ENCODE results near the gene CACNB4.
A peak's percentile ranks its signal among the peaks of the same experiment; 100 is the strongest.
"Not testable (repeated sequence)": the region's sequence is repeated elsewhere in the genome, so short reads cannot be mapped to it uniquely, and the experiment has no call there.

Gene CACNB4

DNA sequence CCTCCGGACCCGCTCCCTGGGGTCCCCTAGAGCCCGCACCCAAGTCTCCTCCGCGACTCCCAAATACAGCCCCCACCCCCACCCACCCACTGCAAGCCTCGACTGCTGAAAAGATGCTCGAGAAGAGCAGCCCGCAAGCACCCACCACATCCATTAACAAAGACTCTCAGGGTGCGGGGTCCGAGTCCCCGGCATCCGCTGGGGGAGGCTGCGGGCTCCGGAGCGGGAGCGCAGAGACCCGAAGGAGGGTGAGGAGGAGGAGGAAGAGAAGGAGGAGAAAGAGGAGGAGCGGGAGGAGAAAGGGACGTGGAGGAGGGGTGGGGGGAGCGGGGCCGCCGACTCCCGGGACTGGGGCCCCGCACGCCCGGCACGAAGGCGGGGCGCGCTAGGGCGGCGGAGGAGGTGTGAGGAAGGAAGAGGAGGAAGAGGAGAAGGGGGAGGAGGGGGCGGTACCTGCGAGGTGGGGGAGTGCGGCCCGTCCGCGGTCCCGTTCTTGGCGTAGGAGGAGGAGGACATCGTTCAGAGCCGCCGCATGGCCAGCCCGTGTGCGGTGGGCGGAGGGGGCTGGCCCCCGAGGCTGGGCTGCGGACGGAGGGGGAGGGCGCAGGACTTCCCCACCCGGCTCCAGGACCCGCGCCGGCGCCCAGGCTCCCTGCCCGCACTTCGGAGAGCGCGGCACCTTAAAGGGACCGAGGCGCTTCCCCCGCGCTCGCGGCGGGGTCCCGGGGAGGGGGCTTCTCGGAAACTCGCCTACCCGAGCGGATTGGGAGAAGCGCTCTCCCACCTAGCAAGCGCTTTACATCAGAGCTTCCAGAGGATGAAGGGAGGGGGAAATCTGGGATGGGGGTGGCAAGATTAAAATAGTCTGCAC is at the start of gene CACNB4:
Gene CACNB4 (minus strand): TSS at position 549 of the 871 bp plus-strand sequence.
- peak in 1 of 2 experiments; percentile 38 for DNase-seq

- no peak for DNase-seq
Observed at GRCh38 chr2:152134488-152135280, 35.8 kb upstream of the CACNB4 start.

GRCh38 chr2:152132306-152132705 is 33.5 kb upstream of the CACNB4 start:
- DNase-seq = no peak

DNA sequence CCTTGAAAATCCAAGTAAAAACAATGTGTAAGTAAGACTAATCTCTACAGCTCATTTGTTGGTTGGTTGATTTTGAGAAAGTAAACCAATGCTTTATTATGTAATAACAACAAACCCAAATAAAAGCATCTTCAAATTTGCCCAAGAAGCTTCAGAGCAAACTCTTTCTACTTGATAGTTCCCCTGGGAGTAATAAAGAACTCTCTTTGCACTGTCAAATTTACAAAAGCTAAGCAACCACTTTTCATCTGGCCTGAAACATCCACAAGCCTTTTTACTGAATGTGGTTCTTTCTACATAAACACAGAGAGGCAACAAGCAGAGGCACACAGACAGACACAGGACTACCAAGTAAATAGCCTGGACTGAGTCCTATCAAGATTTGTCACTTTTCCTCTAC is 28.8 kb upstream of the CACNB4 start:
- DNase-seq = no peak

DNA sequence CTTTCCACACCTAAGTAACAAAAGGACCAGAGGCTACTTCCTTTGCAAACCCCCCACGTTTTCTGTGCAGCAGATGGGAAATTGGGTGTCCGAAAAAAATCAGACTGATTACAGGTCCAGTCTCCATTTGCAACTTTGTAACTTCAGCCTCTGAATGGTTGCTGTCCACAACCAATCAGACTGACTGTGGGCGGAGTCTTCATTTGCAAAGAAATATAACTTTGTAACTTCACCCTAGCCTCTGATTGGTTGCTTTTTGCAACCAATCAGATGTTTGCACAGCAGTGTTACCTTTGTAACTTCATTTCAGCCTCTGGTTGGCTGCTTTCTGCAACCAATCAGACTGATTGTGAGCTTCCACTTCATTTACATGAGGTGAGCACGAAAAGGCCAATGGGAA is 27.8 kb upstream of the CACNB4 start:
- DNase-seq = no peak

- DNase-seq = no peak
Observed at GRCh38 chr2:152122161-152122560, 23.3 kb upstream of the CACNB4 start.

GRCh38 chr2:152120430-152120829 is 21.6 kb upstream of the CACNB4 start:
- DNase-seq = no peak

DNA sequence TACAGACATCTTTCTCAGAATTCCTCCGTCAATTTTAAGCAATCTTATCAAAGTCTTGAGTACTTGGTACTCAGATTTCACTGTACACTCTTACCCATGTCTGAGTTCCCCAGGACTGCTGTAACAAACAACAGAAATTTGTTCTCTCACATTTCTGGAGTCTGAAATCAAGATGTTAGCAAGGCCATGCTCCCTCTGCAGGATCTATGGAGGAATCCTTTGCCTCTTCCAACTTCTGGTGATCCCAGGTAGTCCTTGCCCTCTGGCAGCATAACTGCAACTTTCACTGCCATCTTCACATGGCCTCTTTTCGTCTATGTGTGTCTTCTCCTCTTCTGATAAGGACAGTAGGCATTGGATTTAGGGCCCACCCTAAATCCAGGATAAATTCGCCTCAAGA is 17.1 kb upstream of the CACNB4 start:
- DNase-seq = no peak

DNA sequence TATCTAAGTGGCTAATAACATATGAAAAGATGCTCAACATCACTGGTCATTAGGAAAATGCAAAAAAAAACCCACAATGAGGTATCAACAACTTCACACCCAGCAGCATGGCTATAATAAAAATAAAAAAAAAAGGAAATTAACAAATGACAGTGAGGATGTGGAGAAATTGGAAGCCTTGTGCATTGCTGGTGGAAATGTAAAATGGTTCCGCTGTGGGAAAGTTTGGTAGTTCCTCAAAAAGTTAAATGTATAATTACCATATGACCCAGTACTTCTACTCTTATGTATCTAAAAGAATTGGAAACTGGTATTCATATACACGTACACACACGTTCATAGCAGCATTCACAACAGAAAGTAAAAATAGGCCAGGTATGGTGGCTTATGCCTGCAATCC is 15.5 kb upstream of the CACNB4 start:
- no peak for DNase-seq

DNA sequence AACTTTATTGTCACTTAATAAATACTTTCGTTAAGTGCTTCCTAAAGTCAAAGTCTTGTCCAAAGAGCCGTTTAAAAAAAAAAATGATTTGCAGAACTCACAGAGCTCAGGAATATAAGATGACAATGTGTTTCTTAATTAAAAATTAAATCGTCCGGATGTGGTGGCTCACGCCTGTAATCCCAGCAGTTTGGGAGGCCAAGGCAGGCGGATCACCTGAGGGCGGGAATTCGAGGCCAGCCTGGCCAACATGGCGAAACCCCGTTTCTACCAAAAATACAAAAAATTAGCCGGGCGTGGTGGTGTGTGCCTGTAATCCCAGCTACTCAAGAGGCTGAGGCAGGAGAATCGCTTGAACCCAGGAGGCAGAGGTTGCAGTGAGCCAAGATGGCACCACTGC is 8.3 kb upstream of the CACNB4 start:
- not testable (repeated sequence) for DNase-seq

- DNase-seq = no peak
Observed at GRCh38 chr2:152106464-152106863, 7.6 kb upstream of the CACNB4 start.

- DNase-seq = no peak
Observed at GRCh38 chr2:152103271-152103670, 4.4 kb upstream of the CACNB4 start.

DNA sequence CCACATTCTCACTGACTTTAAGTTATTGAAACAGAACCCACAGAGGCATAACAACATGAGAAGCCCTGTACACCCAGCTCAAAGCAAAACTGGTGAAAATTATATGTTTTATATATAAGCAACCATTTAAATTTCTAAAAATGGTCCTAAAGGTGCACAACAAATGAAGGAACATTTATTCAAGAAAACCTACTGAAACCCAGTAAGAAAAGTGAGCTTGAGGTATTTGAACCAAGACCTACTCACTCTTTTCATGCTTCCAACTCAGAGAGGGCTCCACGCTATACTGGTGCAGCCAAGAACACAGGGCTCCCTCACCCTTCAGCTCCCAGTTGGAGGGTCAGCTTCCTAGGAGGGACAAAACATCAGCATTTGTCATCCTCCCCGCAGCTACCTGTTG is 2.1 kb upstream of the CACNB4 start:
- DNase-seq = no peak

DNA sequence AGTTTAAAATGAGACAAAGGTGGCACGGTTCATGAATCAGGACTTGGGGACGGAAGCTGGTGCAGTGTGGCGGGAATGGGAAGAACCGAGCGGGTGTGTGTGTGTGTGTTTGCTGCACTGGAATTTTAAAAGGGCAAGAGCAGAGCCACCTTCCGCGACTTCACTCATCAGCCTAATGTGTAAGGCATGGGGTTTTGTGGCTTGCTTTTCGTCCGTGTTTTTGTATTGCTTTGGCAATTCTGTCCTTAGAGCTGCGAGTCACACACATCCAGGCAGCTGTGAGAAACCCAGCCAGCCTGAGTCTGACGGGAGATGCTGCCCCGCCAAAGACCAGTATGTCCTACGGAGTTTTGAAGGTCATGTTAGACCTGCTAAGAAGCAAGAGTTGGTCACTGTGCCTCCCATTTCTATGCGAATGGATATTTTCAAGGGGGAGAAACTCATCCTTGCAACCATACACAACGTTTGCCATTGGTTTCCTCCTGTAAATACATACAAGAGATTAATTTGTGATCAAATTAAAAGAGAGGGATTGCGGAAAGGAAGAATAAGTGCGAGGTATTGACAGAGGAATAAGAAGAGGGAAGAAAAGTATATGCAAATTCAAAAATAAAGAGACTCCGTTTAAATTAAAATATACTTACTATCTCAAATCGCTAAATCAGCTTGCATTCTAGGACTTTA is 665 bp upstream of the CACNB4 start:
- peak; percentile 13 to 34 for DNase-seq

DNA sequence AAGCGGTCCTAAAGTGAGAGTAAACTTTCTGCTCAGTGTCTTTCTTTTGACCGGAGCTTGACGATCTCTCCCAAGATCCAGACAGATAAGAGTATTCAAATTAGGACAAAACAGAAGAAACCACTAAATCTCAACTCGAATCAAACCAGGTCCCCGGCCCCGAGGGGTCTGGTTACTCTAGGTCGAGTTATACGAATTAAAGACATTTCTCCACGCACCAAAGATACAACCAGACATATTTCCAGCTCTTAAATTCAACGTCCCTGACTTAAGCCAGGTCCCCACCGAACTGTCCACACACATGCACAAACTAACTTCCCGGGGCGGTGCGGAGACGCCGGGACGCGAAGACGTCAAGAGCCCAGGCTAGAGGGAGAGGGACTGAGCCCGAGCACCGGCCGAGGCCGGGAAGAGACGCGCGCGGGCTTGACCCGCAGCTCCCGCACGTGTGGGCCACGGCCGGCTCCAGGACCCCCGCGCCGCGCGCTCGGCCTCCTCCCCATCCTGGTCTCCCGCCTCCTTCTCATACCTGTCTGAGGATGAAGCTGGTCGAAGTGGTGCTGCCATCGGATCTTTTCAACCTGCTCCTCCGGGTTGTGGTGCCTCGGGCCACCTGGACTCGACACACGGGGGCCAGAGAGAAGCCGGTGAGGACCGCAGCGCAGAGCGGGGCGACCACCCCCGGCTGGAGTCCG is 896 bp downstream of the CACNB4 start:
- DNase-seq = peak in 1 of 2 experiments; percentile 33

- peak; percentile 6 to 24 for DNase-seq
Observed at GRCh38 chr2:152097290-152097800, 1.5 kb downstream of the CACNB4 start.

DNA sequence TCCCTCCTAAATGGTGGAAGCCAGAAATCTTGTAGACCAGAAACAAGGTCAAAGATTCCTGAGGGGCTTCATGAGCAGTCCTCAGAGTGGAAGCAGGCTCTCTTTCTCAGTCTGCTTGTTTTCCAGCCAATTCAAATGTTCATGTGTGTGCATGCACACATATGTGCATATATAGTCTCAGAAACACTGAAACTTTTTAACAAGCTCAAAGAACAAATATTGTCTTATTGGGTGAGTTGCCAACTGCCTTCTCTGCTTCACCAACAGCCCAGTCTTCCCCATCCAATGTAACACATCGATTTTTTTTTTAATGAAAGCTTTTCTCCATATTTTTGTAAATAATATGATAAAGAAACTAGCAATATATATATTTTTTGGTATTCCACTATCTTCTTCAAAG is 3.7 kb downstream of the CACNB4 start:
- no peak for DNase-seq

DNA sequence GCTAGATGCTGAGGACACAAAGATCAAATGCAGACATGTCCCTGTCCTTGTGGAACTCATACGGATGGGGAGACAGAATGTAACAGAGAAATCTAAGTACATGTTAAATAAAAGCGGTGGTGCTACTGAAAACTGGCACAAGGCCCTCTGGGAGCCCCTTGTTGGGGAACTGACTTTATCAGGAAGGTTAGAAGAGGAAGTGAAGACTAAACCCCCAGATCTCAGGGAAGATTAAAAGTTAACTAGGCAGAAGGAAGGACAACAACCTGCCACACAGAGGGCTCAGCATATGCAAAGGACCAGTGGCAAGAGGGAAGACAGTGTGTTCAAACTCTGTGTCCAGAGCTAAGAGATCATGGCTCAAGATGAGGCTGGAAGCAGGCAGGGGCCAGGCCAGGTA is 4.8 kb downstream of the CACNB4 start:
- DNase-seq = no peak

GRCh38 chr2:152093464-152093863 is 5.4 kb downstream of the CACNB4 start:
- DNase-seq = no peak

- no peak for DNase-seq
Observed at GRCh38 chr2:152092095-152092494, 6.7 kb downstream of the CACNB4 start.

GRCh38 chr2:152090726-152091125 is 8.1 kb downstream of the CACNB4 start:
- DNase-seq = not testable (repeated sequence)

- DNase-seq = no peak
Observed at GRCh38 chr2:152089238-152089637, 9.6 kb downstream of the CACNB4 start.

DNA sequence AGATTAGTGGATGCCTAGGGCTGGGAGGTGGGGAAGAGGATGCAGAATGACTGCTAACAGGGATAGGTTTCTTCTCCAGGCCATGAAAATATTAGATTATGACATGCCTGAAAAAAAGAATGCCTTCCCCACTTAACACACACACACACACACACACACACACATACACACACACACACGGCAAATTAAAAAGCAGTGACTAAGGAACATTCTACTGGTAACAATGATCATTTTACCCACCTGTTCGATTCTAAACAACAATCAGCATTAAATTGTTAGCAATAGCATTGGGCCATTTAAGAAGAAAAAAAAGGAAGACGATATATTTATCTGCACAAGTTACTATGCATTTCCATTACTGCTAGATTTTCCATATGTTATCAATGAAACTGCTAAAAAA is 10.8 kb downstream of the CACNB4 start:
- DNase-seq = no peak

Measured in NCI-H524 (cell line).